ENCODE measurements around the gene CBFA2T3. TPM values are rescaled to one million over a fixed set of nuclear protein-coding genes. Genes with fewer than 3 reads are reported as not detected.

Gene CBFA2T3
- total RNA-seq, 1 experiment from 2014 or later = 0.64 TPM

DNA sequence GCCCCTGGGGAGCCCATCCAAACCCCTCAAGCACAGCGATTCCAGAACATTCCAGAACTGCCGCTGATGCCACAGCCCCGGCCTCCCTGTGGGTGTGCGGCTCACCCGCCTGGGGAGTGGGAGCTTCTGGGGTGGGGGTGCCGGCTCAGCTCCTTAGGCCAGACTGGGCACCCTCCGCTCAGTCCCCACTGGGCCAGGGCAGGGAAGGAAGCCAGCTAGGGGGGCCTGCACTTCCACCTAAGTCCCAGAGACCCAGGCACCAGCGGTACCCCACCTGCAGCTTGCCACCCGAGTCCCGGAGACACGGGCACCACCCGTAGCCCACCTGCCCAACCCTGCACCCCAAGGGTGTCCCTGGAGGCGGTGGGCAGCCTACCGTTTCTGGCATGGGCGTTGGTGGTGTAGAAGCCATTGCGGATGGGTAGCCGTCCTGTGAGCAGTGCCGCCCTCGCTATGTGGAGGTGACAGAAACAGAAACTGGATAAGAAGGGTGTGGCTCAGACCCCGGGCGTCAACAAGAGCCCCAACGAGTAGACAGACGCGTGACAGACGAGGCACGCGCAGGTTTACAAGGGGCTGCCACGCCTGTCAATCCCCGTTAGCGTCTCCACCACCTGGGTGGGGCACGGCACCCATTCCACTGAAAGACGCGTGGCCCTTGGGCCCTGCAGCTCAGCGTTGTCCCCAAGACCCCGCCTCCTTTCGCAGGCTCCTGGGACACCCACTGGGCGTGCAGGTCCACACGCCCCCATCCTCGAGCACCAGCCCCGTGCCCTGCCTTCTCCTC, 135.3 kb downstream of the CBFA2T3 start:
- DNase-seq (ENCODE audit: low spot score) = no peak
- in situ Hi-C loops (cut with HindIII; ENCODE audit: low sequenced_read_pairs) = no loop called here

GRCh38 chr16:88840600-88841215, 136.3 kb downstream of the CBFA2T3 start:
- DNase-seq (ENCODE audit: low spot score) = no peak
- in situ Hi-C loops (cut with HindIII; ENCODE audit: low sequenced_read_pairs) = no loop called here

GRCh38 chr16:88839745-88840599, 137.0 kb downstream of the CBFA2T3 start:
- in situ Hi-C loops (cut with HindIII; ENCODE audit: low sequenced_read_pairs) = no loop called here

DNA sequence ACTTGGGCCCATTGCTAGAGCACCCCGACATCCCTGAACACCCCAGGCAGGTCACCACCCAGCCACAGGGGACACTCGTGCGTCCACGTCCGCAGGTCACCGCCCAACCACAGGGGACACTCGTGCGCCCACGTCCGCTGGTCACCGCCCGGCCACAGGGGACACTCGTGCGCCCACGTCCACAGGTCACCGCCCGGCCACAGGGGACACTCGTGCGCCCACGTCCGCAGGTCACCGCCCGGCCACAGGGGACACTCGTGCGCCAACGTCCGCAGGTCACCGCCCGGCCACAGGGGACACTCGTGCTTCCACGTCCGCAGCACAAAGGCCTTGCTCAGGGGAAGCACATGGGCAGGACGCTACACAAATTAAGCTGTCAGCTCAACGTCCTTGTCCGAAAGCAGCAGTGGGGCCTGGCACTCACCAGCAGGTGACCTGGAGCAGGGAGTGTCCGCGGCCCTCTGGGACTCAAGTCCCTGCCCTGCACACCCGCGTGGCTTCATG, 137.9 kb downstream of the CBFA2T3 start:
- in situ Hi-C loops (cut with HindIII; ENCODE audit: low sequenced_read_pairs) = no loop called here
- no peak for DNase-seq (ENCODE audit: low spot score)

More at GRCh38 chr16:88839745-88840599, 137.0 kb downstream of the CBFA2T3 start:
- DNase-seq (ENCODE audit: low spot score) = no peak

GRCh38 chr16:88838566-88838965, 138.4 kb downstream of the CBFA2T3 start:
- in situ Hi-C loops (cut with HindIII; ENCODE audit: low sequenced_read_pairs) = no loop called here
- DNase-seq (ENCODE audit: low spot score) = no peak

- in situ Hi-C loops (cut with HindIII; ENCODE audit: low sequenced_read_pairs) = no loop called here
- DNase-seq (ENCODE audit: low spot score) = no peak
These were observed 139.2 kb downstream of the CBFA2T3 start for GRCh38 chr16:88837806-88838205.

- in situ Hi-C loops (cut with HindIII; ENCODE audit: low sequenced_read_pairs) = no loop called here
- no peak for DNase-seq (ENCODE audit: low spot score)
These were observed 140.2 kb downstream of the CBFA2T3 start for GRCh38 chr16:88836791-88837190.

- DNase-seq (ENCODE audit: low spot score) = no peak
- in situ Hi-C loops (cut with HindIII; ENCODE audit: low sequenced_read_pairs) = no loop called here
These were observed 141.2 kb downstream of the CBFA2T3 start for GRCh38 chr16:88835818-88836217.

GRCh38 chr16:88835383-88835782, 141.6 kb downstream of the CBFA2T3 start:
- in situ Hi-C loops (cut with HindIII; ENCODE audit: low sequenced_read_pairs) = no loop called here

GRCh38 chr16:88834670-88835069, 142.3 kb downstream of the CBFA2T3 start:
- no peak for DNase-seq (ENCODE audit: low spot score)
- in situ Hi-C loops (cut with HindIII; ENCODE audit: low sequenced_read_pairs) = no loop called here

More at GRCh38 chr16:88835383-88835782, 141.6 kb downstream of the CBFA2T3 start:
- DNase-seq (ENCODE audit: low spot score) = no peak

DNA sequence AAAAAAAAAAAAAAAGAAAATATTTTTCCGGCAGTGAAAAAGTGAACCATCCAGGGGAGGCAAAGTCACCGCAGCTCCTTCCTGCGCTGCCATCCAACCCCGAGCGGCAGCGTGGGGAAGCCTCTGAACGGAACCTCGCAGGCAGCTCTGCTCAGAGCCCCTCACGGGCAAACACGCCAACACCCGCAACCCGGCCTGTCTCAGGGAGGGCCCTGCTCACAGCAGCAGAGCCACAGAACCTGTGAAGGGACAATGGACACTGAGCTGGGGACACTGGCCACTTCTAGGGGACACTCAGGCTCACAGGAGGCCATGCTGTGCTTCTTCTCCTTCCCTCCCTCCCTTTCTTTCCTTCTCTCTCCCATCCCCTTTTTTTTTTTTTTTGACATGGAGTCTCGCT, 143.9 kb downstream of the CBFA2T3 start:
- in situ Hi-C loops (cut with HindIII; ENCODE audit: low sequenced_read_pairs) = no loop called here
- no peak for DNase-seq (ENCODE audit: low spot score)

DNA sequence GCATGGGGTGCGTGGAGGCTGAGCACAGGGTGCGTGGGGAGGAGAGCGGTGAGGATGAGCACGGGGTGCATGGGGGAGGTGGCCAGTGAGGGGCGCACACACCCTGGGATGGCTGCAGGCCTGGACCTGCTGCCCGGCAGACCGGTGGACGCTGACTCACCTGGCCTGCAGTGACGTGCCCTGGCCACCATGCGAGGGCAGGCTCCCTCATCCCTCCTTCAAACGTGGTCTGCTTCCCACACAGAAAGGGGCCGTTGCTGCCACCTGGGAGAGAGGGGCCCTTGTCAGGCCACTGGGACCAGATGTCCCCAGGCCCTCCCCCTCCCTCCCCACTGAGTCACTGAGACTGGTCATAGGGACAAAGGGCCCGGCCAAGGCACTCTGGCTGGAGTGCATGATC, 145.2 kb downstream of the CBFA2T3 start:
- in situ Hi-C loops (cut with HindIII; ENCODE audit: low sequenced_read_pairs) = no loop called here
- no peak for DNase-seq (ENCODE audit: low spot score)

DNA sequence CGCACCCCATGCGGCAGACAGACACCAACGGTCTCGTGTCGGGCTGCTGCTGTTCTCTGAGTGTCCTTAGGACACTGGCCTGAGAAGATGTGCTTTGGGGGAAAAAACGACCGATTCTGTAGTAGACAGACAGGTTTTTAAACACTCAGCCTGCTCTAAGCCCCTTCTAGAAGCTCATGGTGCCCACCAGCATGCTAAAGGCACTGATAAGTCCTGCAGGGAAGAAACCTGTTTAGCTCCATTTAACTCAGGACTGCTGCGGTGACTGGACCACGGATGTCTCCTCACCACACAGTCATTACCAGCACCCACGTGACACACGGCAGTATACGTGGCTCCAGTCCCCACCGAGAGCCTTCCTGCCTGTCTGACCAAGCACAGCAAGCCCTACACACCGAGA, 146.2 kb downstream of the CBFA2T3 start:
- in situ Hi-C loops (cut with HindIII; ENCODE audit: low sequenced_read_pairs) = no loop called here
- no peak for DNase-seq (ENCODE audit: low spot score)

DNA sequence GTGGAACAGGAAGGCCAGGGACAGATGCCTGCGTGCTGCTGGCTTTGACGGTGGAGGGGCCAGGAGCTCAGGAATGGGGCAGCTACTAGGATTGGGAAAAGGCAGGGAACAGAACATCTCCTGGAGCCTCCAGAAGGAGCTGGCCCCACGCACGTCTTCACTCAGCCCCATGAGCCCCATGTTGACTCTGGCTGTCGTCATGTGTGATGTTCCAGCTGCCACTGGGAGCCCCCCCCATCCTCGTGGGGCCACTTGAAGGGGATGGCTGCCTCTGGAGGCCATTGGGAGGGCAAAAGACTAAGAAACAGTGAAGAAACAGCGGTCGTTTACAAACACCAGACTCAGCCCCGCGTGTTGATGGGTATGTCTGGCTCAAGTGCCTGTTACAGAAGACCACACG, 146.7 kb downstream of the CBFA2T3 start:
- in situ Hi-C loops (cut with HindIII; ENCODE audit: low sequenced_read_pairs) = no loop called here
- no peak for DNase-seq (ENCODE audit: low spot score)

DNA sequence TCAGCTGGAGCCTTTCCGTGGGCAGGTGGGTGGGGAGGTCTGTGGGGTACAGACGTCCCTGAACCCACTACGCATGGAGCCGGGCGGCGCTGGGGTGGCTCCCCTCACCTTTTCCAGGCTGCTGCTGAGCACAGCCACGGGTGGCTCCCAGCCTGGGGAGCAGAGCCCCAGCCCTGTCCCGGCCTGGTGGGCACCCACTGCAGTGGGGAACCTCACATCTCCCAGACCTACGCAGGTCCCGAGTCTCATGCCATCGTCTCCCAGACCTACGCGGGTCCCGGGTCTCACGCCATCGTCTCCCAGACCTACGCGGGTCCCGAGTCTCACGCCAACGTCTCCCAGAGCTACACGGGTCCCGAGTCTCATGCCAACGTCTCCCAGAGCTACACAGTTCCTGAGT, 148.3 kb downstream of the CBFA2T3 start:
- in situ Hi-C loops (cut with HindIII; ENCODE audit: low sequenced_read_pairs) = no loop called here
- DNase-seq (ENCODE audit: low spot score) = no peak

GRCh38 chr16:88827727-88828126, 149.3 kb downstream of the CBFA2T3 start:
- no peak for DNase-seq (ENCODE audit: low spot score)
- in situ Hi-C loops (cut with HindIII; ENCODE audit: low sequenced_read_pairs) = no loop called here

GRCh38 chr16:88826070-88826840, 150.8 kb downstream of the CBFA2T3 start:
- in situ Hi-C loops (cut with HindIII; ENCODE audit: low sequenced_read_pairs) = no loop called here
- DNase-seq (ENCODE audit: low spot score) = no peak

- in situ Hi-C loops (cut with HindIII; ENCODE audit: low sequenced_read_pairs) = no loop called here
- no peak for DNase-seq (ENCODE audit: low spot score)
These were observed 151.9 kb downstream of the CBFA2T3 start for GRCh38 chr16:88825146-88825545.

All from G401 (cell line).